Measurements from ENCODE around the gene ACADSB.

GRCh38 chr10:122993797-122994336 is 14.9 kb upstream of the ACADSB start:
- TF ChIP-seq, protein P1, sequence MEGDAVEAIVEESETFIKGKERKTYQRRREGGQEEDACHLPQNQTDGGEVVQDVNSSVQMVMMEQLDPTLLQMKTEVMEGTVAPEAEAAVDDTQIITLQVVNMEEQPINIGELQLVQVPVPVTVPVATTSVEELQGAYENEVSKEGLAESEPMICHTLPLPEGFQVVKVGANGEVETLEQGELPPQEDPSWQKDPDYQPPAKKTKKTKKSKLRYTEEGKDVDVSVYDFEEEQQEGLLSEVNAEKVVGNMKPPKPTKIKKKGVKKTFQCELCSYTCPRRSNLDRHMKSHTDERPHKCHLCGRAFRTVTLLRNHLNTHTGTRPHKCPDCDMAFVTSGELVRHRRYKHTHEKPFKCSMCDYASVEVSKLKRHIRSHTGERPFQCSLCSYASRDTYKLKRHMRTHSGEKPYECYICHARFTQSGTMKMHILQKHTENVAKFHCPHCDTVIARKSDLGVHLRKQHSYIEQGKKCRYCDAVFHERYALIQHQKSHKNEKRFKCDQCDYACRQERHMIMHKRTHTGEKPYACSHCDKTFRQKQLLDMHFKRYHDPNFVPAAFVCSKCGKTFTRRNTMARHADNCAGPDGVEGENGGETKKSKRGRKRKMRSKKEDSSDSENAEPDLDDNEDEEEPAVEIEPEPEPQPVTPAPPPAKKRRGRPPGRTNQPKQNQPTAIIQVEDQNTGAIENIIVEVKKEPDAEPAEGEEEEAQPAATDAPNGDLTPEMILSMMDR (IDR thresholded peaks at IDR 0.05) = no peak
- no peak for TF ChIP-seq EP300 (IDR thresholded peaks at IDR 0.05)

Data from suprapubic skin (tissue), 3 donors.